NB4 (cell line): ENCODE data around the gene ZRSR2.
A peak's percentile ranks its signal among the peaks of the same experiment; 100 is the strongest.

ENCODE experiments used
- DNase-seq: peaks from one replicate; pipeline ENCODE4 v3.0.0; 2010; ENCODE audit warnings: low read depth
- H3K4me3 ChIP-seq: one replicate; pipeline ENCODE4 v1.5.1; 2011; ENCODE audit warnings: mild to moderate bottlenecking, low read depth, low read length, moderate library complexity
- CTCF ChIP-seq: IDR thresholded peaks from one replicate; pipeline ENCODE4 v1.5.1; 2012; ENCODE audit warnings: low read depth, low read length
- MAX ChIP-seq: IDR thresholded peaks from 2 replicates; pipeline ENCODE4 v1.6.1; 2011; ENCODE audit warnings: low read depth, low read length
- MYC ChIP-seq: IDR thresholded peaks from 2 replicates; pipeline ENCODE4 v1.6.1; 2011; ENCODE audit warnings: low read depth, low read length
- POLR2A ChIP-seq: IDR thresholded peaks from 2 replicates; pipeline ENCODE4 v1.6.1; 2011; ENCODE audit warnings: mild to moderate bottlenecking; ENCODE audit not compliant: insufficient read length; ENCODE audit errors: extremely low read depth

The ZRSR2 gene

DNA sequence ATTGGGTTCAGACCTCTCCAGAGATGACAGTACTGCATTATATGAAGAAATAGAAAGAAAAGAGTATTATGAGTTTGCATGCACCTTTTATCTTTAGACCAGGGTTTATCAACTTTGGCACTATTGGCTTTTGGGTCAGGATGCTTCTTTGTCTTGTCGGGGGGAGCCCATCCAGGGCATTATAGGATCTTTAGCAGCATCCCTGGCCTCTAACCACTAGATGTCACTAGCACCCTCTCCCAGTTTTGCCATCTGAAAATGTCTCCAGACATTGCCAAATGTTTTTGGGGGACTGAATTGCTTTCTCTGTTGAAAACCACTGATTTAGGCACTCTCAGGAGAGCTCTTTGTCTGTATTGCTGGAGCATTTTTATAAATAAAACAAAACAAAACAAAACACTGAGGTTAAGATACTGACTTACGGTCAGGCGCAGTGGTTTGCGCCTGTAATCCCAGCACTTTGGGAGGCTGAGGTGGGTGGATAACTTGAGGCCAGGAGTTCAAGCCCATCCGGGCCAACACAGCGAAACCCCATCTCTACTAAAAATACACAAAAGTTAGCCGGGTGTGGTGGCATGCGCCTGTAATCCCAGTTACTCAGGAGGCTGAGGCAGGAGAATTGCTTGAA, 28.6 kb upstream of the ZRSR2 start:
- TF ChIP-seq CTCF (peak; percentile 66), MYC (no peak)
- peak; percentile 47 for DNase-seq
- no peak overlapping the region for H3K4me3 ChIP-seq

GRCh38 chrX:15769300-15769954, 20.9 kb upstream of the ZRSR2 start:
- no peak for DNase-seq
- no peak for TF ChIP-seq POLR2A
- no peak for TF ChIP-seq MAX
- no peak for TF ChIP-seq CTCF
- no peak for TF ChIP-seq MYC
- H3K4me3 ChIP-seq = no peak overlapping the region

DNA sequence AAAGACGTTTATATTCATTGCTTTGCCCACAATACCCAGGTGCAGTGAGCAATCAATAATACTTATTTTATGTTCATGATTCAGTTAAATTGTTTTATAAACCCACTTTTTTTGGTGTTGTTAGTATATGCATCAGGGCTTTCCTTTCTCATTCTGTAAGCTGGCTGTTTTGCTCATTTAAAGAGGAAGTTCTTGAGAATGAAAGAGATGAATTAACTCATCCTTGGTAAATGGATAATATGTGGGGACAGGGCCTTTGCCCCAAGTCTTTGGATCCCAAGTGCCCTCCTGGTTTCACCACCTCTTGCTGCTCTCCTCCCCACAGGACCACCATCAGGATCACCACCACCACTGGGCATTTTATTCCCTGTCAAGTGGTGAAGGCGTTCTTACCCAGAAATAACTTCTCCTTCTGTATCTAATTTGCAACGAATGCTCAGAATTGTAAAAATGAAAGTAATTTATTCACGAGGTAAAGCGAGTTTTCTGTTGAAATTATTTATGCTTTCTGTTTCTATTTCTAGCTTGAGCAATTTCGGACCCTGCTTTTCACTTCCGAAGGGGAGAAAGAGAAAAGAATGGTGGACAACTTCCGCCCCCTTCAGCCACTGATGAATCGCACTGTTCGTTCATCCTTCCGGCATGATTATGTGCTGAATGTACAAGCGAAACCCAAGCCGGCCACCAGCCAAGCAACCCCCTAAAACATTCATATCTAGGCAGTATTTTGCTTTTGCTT, 8.2 kb upstream of the ZRSR2 start:
- TF ChIP-seq MAX = no peak
- TF ChIP-seq CTCF = no peak
- TF ChIP-seq MYC = no peak
- no peak for TF ChIP-seq POLR2A
- DNase-seq = no peak
- H3K4me3 ChIP-seq = no peak overlapping the region

GRCh38 chrX:15785176-15785750, 5.0 kb upstream of the ZRSR2 start:
- H3K4me3 ChIP-seq = no peak overlapping the region
- no peak for TF ChIP-seq POLR2A
- TF ChIP-seq MAX = no peak
- TF ChIP-seq MYC = no peak
- no peak for TF ChIP-seq CTCF
- DNase-seq = peak; percentile 24

DNA sequence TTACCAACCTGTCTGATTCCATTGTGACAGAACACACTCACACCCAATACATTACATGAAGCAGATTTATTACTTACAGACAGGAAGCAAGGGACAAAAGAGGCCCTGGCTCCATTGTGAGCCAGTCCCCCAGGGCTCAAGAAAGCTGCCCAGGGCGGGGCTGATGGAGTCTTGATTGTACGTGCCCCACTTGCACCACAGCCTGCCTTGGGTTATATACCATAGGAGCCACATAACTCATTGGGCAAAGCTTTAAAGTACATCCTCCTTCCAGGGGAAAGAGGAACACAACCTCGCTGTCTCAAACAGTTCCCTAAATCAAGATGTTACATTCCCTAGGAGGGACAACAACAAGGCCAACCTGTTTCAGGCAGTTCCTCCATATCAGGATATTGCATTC, 3.4 kb upstream of the ZRSR2 start:
- TF ChIP-seq POLR2A = no peak
- TF ChIP-seq MYC = no peak
- no peak for TF ChIP-seq CTCF
- H3K4me3 ChIP-seq = no peak overlapping the region
- DNase-seq = no peak

GRCh38 chrX:15790769-15791290, 546 bp downstream of the ZRSR2 start:
- peak; percentile 45 for DNase-seq
- TF ChIP-seq MAX (no peak), POLR2A (no peak), MYC (no peak), CTCF (no peak)
- H3K4me3 ChIP-seq = peak overlapping the region; percentile 81
